GM19372 (cell line): ENCODE measurements around the gene MTA1.

Source experiments
- ATAC-seq: cut with Tn5 transposase; IDR thresholded peaks from one replicate; pipeline ENCODE4 v1.9.1; 2021; ENCODE audit warnings: mild to moderate bottlenecking, low read depth, moderate library complexity; ENCODE audit not compliant: unreplicated experiment

Gene MTA1

DNA sequence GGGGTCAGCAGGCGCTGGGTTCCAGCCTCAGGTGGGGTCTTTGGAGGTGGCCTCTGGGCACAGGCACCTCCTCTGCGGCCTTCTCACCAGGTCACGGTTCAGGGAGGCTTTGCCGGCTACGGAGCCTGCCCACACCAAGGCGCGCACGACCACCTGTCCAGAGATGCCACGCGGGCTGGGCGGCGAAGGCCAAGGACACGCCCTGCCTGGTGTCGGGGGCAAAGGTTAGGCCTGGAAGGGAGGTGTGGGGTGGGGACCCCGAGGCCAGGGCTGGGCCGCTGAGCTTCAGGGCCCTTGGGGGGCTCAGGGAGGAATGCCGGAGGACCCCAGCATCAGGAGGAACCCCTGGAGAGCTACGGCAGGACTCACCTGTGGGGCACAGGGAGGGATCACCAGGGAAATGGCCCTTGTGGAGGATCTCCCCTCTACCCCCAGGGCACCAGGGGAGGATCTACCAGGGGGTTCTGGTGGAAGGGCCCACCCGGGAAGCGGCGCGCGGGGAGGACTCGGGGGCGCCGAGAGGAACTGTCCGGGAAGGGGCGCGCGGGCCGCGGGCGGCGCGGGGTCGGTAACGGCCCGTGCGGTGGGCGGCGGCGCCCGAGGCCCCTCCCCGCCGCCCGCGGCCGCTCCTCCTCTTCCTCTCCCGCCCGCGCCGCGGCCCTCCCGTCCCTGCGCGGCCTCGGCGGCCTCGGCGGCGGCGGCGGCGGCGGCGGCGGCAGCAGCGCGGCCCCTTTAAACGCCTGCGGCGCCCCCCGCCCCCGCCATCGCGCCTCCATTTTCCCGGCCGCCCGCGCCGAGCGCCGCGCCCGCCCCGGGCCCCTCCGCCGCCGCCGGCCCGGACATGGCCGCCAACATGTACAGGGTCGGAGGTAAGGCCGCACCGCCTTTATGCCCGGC, at the start of gene MTA1:
MTA1 (plus strand) TSS at position 633 of the 897 bp plus-strand sequence; CDS start at position 842, 209 bp downstream.
- ATAC-seq, result peak; percentile 66

GRCh38 chr14:105374389-105374788, 45.2 kb upstream of the MTA1 start:
- ATAC-seq, result no peak

GRCh38 chr14:105375635-105376057, 44.0 kb upstream of the MTA1 start:
- ATAC-seq, result no peak

DNA sequence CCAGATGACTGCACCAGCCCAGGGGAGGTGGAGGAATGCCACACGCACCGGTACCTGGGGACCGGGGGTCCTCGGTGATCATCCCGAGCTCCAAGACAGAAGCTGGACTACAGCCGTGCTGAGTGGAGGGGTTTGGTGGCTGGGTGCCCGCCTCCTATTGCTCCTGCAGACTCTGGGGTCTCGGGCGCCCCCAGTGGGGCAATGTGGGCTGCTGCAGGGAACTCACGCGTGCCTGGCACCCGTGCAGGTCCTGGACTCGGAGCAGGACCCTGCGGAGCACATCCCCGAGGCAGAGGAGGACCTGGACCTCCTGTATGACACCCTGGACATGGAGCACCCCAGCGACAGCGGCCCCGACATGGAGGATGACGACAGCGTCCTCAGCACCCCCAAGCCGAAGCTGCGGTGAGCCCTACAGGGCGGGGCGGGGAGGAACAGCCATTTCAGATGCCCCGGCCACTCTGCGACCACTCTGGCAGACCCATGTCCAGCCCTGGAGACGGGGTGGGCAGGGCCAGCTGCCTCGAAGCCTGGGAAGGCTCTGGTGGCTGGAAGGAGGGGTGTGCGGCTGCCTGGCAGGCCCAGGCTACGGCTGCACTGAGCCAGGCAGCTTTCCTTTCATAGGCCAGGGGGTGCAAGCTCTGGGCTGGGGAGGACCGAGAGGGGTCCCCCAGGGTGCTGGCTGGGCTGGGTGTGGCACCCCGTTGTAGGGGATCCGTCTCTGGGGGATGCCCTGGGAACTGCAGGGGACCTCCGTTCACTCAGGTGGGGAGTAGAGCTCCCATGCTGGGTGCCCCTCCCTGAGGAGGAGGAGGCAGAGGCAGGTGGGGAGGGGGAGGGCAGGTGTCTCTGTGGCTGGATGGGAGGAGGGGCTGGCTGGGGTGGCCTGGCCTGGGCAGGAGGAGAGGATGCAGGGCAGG, 42.8 kb upstream of the MTA1 start:
- no peak for ATAC-seq

DNA sequence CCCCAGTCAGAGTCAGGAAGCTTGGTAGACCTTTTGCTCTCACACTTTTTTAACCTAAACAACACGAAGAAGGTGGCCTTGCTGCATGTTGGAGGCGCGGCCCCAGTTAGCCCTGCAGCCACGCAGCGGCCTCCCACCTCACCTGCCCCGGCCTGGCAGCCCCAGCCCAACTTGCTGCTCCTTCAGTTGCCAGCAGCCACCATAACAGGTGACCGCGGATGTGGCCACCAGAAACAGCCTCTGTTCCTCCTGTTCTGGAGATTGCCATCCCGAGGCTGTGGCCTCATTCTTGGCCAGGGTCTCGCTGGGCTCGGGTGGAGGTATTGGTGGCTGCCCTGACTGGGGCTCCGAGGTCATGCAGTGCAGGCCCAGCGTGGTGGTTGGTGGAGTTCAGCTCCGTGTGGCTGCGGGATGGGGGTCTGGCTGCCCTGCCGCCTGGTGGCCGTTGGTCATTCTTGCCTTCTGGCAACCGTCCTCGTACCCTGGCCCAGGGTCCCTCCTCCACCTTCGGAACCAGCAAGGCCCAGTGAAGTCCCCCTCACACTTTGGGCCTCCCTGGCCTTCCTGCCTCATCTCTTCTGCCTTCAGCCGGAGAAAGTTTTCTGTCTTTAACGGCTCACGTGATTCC, 42.0 kb upstream of the MTA1 start:
- ATAC-seq, result no peak

- no peak for ATAC-seq
Observed at GRCh38 chr14:105378199-105378598, 41.4 kb upstream of the MTA1 start.

DNA sequence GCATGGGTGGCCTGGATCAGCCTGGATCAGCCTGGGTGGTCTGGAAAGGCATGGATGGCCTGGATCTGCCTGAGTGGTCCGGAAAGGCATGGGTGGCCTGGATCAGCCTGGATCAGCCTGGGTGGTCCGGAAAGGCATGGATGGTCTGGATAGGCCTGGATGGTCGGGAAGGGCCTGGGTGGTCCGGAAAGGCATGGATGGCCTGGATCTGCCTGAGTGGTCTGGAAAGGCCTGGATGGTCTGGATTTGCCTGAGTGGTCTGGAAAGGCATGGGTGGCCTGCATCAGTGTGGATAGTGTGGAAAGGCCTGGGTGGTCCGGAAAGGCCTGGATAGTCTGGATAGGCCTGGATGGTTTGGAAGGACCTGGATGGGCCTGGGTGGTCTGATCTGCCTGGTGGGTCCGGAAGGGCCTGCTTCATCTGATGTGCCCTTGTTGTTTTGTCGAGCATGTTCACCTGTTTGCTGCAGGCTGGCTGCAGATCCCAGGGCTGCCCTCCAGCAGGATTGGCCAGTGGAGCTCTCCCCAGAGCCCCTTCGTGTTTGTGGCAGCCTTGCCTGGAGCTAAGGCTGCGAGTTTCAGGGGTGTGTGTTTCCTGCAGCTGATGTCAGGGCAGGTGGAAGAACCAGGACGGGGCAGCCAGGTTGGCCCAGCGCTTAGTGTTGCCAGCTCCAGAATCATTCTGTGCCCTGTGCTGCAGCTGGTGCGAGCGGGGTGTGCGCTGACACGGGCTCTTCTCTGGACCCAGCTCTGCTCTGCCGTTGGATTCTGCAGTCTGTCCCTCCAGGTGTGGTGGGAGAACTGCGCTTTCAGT, 40.5 kb upstream of the MTA1 start:
- ATAC-seq, result no peak

- no peak for ATAC-seq
Observed at GRCh38 chr14:105379946-105380345, 39.7 kb upstream of the MTA1 start.

DNA sequence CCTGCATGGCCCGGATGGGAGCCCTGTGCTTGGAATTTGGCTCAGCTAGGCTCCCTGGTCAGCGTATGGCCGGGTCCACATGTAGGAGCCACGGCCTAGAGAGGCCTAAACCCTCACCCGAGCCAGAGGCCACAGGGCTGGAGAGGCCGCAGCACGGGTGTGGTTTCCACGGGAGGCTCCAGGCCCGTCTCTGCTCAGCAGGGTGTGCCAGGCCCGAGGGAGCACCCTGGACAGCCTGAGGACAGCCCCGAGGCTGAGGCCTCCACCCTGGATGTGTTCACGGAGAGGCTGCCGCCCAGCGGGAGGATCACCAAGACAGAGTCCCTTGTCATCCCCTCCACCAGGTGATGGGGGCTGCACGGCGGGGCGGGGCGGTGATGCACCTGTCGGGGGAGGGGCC, 38.9 kb upstream of the MTA1 start:
- ATAC-seq, result no peak

DNA sequence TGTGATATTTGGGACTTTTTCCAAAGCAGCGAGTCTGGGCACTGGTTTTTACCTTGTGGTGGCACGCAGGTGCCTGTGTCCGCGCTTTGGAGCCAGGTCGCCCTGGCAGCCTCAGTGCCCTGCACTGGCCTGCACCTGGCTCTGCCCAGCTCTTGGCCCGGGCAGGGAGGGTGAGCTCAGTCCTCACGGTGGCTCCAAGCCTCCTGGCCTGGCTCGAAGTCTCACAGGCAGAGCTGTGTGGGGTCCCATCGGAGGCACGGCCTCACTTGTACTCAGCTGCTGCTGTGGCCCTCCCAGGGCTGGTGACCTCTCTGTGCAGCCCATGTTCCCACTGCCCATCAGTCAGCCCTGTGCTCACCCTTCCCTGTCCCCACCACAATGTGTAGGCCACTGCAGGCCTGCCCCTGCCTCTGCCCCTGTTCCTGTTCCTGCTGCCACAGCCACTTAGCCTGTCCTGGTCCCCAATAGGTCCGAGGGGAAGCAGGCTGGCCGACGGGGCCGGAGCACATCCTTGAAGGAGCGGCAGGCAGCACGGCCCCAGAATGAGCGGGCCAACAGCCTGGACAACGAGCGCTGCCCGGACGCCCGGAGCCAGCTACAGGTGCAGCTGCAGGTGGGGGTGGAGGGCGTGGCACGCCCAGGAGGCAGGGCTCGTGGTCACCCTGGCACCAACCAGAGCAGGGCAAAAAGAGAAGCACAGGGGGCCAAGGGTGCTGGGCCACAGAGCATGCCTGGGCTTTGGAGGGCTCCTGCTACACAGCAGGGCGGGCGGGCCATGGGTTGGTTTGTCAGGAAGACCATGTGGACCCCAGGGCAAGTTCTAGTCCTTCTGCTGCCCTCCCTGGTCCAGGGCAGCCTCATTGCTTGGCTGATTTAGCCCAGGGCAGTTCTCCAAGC, 37.9 kb upstream of the MTA1 start:
- ATAC-seq, result no peak

DNA sequence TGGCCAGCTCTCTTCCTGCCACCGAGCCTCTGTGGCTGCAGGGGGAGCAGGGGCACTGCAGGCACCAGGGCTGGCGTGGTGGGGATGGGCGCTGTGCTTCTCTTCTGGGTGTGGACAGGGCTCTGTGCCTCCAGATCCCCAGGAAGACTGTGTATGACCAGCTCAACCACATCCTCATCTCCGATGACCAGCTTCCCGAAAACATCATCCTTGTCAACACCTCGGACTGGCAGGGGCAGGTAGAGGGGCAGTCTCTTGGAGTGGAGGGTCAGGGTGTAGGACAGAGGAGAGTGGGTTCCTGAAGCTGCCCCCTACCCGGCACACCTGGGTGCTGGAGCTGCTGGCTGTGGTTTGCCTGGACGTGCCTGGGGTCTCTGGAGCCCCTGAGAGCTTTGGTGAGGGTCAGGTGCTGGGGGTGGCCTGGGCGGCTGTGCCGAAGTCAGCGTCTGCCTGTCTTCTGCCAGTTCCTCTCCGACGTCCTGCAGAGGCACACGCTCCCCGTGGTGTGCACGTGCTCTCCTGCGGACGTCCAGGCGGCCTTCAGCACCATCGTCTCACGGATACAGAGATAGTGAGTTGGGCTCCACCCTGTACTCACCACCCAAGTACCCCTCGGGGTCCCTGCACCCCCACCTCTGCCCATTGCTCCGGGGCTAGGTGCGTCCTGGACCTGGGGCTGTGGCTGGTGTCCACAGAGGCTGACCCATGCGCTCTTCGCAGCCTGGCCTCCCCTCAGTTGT, 37.1 kb upstream of the MTA1 start:
- no peak for ATAC-seq

GRCh38 chr14:105383083-105383730, 36.4 kb upstream of the MTA1 start:
- ATAC-seq, result no peak

DNA sequence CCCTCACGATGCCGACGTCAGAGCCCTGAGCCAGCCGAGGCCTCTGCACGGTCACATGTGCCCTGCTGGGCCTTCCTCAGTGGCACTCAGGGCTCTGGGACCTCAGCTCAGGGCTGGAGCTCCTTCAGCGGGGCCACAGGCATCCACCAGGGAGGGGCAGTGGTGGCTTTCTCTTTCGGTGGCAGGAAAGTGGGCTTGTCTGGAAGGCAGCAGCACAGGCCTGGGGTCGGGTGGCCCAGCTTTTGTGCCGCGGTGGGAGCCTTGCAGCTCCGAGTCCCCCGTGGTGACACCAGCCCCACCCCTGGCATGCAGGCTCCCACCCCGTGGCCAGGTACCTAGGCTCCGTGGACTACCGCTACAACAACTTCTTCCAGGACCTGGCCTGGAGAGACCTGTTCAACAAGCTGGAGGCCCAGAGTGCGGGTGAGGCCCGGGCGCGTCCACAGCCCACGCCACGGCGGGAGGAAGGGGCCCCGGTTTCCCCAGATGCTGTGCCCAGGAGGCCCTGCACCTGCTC, 35.5 kb upstream of the MTA1 start:
- no peak for ATAC-seq

GRCh38 chr14:105384605-105385321, 34.9 kb upstream of the MTA1 start:
- no peak for ATAC-seq

DNA sequence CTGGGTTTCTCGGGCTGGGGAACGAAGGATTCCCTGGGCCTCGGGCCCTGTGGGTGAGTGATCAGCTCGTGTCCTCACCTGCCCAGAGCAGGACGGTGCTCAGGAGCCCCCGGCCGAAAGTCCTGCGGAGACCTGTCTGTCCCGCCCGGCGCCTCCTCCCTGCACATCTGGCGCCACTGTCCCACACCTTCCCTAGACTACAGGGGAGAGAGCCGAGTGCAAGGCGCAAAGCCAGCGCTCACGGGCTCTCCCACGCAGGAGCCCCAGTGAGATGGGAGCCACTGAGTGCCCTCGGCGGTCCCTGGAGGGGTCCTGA, 34.3 kb upstream of the MTA1 start:
- ATAC-seq, result no peak

- no peak for ATAC-seq
Observed at GRCh38 chr14:105385698-105386365, 33.8 kb upstream of the MTA1 start.
